K562 (cell line): ENCODE results near the gene MAP3K7CL. TPM values are rescaled to one million over a fixed set of nuclear protein-coding genes. Genes with fewer than 3 reads are reported as not detected.

ENCODE experiments used
- ATAC-seq: fragments of 200-7000 bp; cut with Tn5 transposase; 3 replicates; pipeline ENCODE4 v1.9.1; 2020; ENCODE audit warnings: moderate library complexity
- BruUV-seq: library from RNA; stranded (reverse); fragments of 400-500 nt; replicated peaks from 2 replicates; lab custom pipeline; 2021; lab: Mats Ljungman, UMichigan
- CTCF ChIA-PET: fragments of 300-600 bp; formaldehyde crosslinking; extraction: SDS; loops from one replicate; lab custom pipeline; 2021; ENCODE audit warnings: low intra/inter-chr PET ratio; lab: Yijun Ruan, JAX
- POLR2A ChIA-PET: fragments of 300-600, 350-650 bp; sonication (Branson Sonifier 250); formaldehyde crosslinking; extraction: SDS; loops from one replicate; lab custom pipeline; 2021; ENCODE audit warnings: antibody characterized with exemption, inconsistent platforms; lab: Yijun Ruan, JAX
- DNase-seq, 4 experiments: peaks; one replicate each; pipeline versions ENCODE4 v3.0.0 to v3.0.0-alpha.2; 2011 to 2018; ENCODE audit warnings: low spot score in 3 of 4, mixed read lengths in 3 of 4; ENCODE audit errors: extremely low read depth in 1 of 4
- FAIRE-seq: peaks from 2 replicates; lab custom pipeline; 2011; peaks lifted over from hg19 to GRCh38; lab: Jason Lieb, UNC
- H2AFZ ChIP-seq: 2 replicates; pipeline ENCODE4 v1.6.0; 2011; ENCODE audit warnings: low read depth, low read length, control low read depth, inconsistent platforms
- H3K27ac ChIP-seq: fragments of 200-600 bp; 3 replicates; pipeline ENCODE4 v1.8.0; 2011; ENCODE audit warnings: low read depth, mild to moderate bottlenecking, control low read depth, inconsistent platforms, low read length, moderate library complexity, mixed read lengths; ENCODE audit errors: extremely low read depth
- H3K27me3 ChIP-seq, 2 experiments: fragments of 300-600 bp in 1 of 2; 2 replicates in 1 of 2; 3 replicates in 1 of 2; pipeline versions ENCODE4 v1.6.0 to v1.8.0; 2011; ENCODE audit warnings: inconsistent platforms in 2 of 2, low read length in 2 of 2, mild to moderate bottlenecking in 1 of 2, mixed read lengths in 1 of 2, moderate library complexity in 1 of 2; ENCODE audit not compliant: control insufficient read depth in 2 of 2, insufficient read depth in 2 of 2
- H3K36me3 ChIP-seq: fragments of 300-600 bp; 3 replicates; pipeline ENCODE4 v1.8.0; 2011; ENCODE audit warnings: mild to moderate bottlenecking, low read length, inconsistent platforms; ENCODE audit not compliant: control insufficient read depth, insufficient read depth
- H3K4me1 ChIP-seq, 2 experiments: fragments of 200-600 bp in 1 of 2; replicated peaks in 1 of 2; 2 replicates in 1 of 2; 3 replicates in 1 of 2; pipeline versions ENCODE4 v1.5.1 to v1.8.0; 2011; ENCODE audit warnings: inconsistent platforms in 2 of 2, low read length in 2 of 2, mild to moderate bottlenecking in 1 of 2, mixed read lengths in 1 of 2, moderate library complexity in 1 of 2; ENCODE audit not compliant: control insufficient read depth in 2 of 2, insufficient read depth in 2 of 2
- H3K4me2 ChIP-seq: 2 replicates; pipeline ENCODE4 v1.6.1; 2011; ENCODE audit warnings: low read length, control low read depth, inconsistent platforms, mixed read lengths; ENCODE audit not compliant: insufficient read depth
- H3K4me3 ChIP-seq: fragments of 200-600 bp; sonication (generic), shearing (Covaris generic); 2 replicates; pipeline ENCODE4 v1.5.1; 2016; ENCODE audit warnings: control low read depth, inconsistent platforms
- H3K79me2 ChIP-seq: fragments of 200-600 bp; 3 replicates; pipeline ENCODE4 v1.8.0; 2011; ENCODE audit warnings: low read length, inconsistent platforms; ENCODE audit not compliant: control insufficient read depth, insufficient read depth
- H3K9ac ChIP-seq, 2 experiments: 2 replicates each; pipeline versions ENCODE4 v1.6.0 to v1.6.1; 2011; ENCODE audit warnings: low read depth in 2 of 2, low read length in 2 of 2, control low read depth in 1 of 2, inconsistent platforms in 1 of 2, mild to moderate bottlenecking in 1 of 2, mixed read lengths in 1 of 2; ENCODE audit not compliant: insufficient read depth in 1 of 2
- H3K9me1 ChIP-seq: one replicate; pipeline ENCODE4 v1.6.0; 2011; ENCODE audit warnings: inconsistent platforms, mild to moderate bottlenecking, low read length, moderate library complexity; ENCODE audit not compliant: control insufficient read depth, insufficient read depth
- H3K9me3 ChIP-seq: replicated peaks from 2 replicates; pipeline ENCODE4 v1.5.1; 2011; ENCODE audit warnings: low read depth, low read length, inconsistent platforms; ENCODE audit not compliant: control insufficient read depth, insufficient read depth
- H4K20me1 ChIP-seq: replicated peaks from 2 replicates; pipeline ENCODE4 v1.6.1; 2011; ENCODE audit warnings: low read length, inconsistent platforms, mixed read lengths; ENCODE audit not compliant: control insufficient read depth, insufficient read depth
- BACH1 ChIP-seq: fragments of 200-800 bp; sonication (Bioruptor generic); IDR thresholded peaks from 2 replicates; pipeline ENCODE4 v1.6.1; 2016; ENCODE audit warnings: missing genetic modification characterization, missing compliant biosample characterization
- CBX8 ChIP-seq: fragments of 200-600 bp; sonication (generic); IDR thresholded peaks from 2 replicates; pipeline ENCODE4 v1.6.1; 2012; ENCODE audit warnings: borderline replicate concordance, mixed run types, low read depth, mild to moderate bottlenecking, moderate library complexity, mixed read lengths, low read length, control low read depth, inconsistent platforms; ENCODE audit not compliant: poor library complexity, severe bottlenecking; ENCODE audit errors: extremely low read depth
- MTF1 ChIP-seq: fragments of 250-450 bp; sonication (Bioruptor Pico); IDR thresholded peaks from 2 replicates; pipeline ENCODE4 v1.9.0; 2021; ENCODE audit warnings: moderate library complexity, mild to moderate bottlenecking, inconsistent platforms, borderline replicate concordance
- NR2C2 ChIP-seq, 2 experiments: fragments of 200-800 bp in 1 of 2; sonication (Bioruptor generic) in 1 of 2; sonication (generic) in 1 of 2; formaldehyde crosslinking in 1 of 2; IDR thresholded peaks; 2 replicates each; pipeline versions ENCODE4 v1.6.1 to v1.8.0; 2016 to 2022; ENCODE audit warnings: mild to moderate bottlenecking in 1 of 2, missing compliant biosample characterization in 1 of 2, missing genetic modification characterization in 1 of 2, missing genetic modification reagents in 1 of 2
- RBBP5 ChIP-seq: fragments of 200-600 bp; sonication (generic); IDR thresholded peaks from 2 replicates; pipeline ENCODE4 v1.6.1; 2012; ENCODE audit warnings: borderline replicate concordance, mild to moderate bottlenecking, low read length, control low read depth, inconsistent platforms; ENCODE audit not compliant: insufficient read depth, poor library complexity, severe bottlenecking
- RBM17 ChIP-seq: fragments of 200-400 bp; formaldehyde crosslinking; IDR thresholded peaks from 2 replicates; pipeline ENCODE4 v1.6.1; 2017; ENCODE audit warnings: low read depth, mild to moderate bottlenecking, low read length, borderline replicate concordance
- RFX7 ChIP-seq: fragments of 250-450 bp; sonication (Bioruptor Pico); IDR thresholded peaks from 2 replicates; pipeline ENCODE4 v1.5.1; 2021; ENCODE audit warnings: mild to moderate bottlenecking
- TOE1 ChIP-seq, 2 experiments: fragments of 450-650 bp in 1 of 2; sonication (generic) in 1 of 2; formaldehyde crosslinking in 1 of 2; IDR thresholded peaks; 2 replicates each; pipeline versions ENCODE4 v1.7.1 to v1.8.0; 2016 to 2022; ENCODE audit warnings: borderline replicate concordance in 2 of 2, mild to moderate bottlenecking in 2 of 2, antibody characterized with exemption in 1 of 2, inconsistent platforms in 1 of 2, low read depth in 1 of 2, missing genetic modification reagents in 1 of 2, moderate library complexity in 1 of 2
- WGBS: fragments of 100-300 bp; shearing (Covaris generic); methylation state at CpG from one replicate; pipeline ENCODE4 v1.1.6; 2016; ENCODE audit warnings: low coverage, mixed read lengths; ENCODE audit not compliant: insufficient coverage; ENCODE audit errors: missing lambda C conversion rate; 5-methylcytosine and 5-hydroxymethylcytosine counted together
- in situ Hi-C: fragments of 300-500 bp; cut with MboI; formaldehyde crosslinking; loops from 4 replicates; pipeline ENCODE4 v1.15.0; 2018; ENCODE audit warnings: inconsistent platforms, mixed read lengths
- intact Hi-C: fragments of 100-400 bp; cut with micrococcal nuclease; formaldehyde crosslinking; loops from 2 replicates; pipeline ENCODE4 v1.14.2; 2022
- polyA plus RNA-seq, 8 experiments: library from polyadenylated mRNA; depleted of rRNA in 4 of 8; stranded (reverse) in 5 of 8; unstranded in 3 of 8; fragments of >200 nt; fragmentation: Nextera tagmentation in 2 of 8; fragmentation: Illumina TruSeq in 1 of 8; extraction: Ambion mirVana in 2 of 8; extraction: Trizol in 1 of 8; gene quantifications; 2 replicates each; pipeline versions ENCODE4 v1.2.1 to v1.2.3, GENCODE V29; 2011 to 2014; ENCODE audit warnings: inconsistent platforms in 1 of 8, missing spikeins in 1 of 8
- total RNA-seq, 7 experiments: library from RNA; depleted of rRNA in 6 of 7; stranded (reverse); fragments of >200 nt in 6 of 7; fragmentation: Illumina TruSeq in 2 of 7; extraction: Trizol in 2 of 7; gene quantifications; 2 replicates each; pipeline versions ENCODE4 v1.2.1 to v1.2.3, GENCODE V29; 2011 to 2021; ENCODE audit warnings: low replicate concordance in 1 of 7
- TF ChIP-seq, protein P1 (sequence below), 2 experiments: fragments of 450-650 bp in 1 of 2; IDR thresholded peaks; 2 replicates each; pipeline ENCODE4 v1.6.1; 2011 to 2017; ENCODE audit warnings: low read depth in 2 of 2, antibody characterized with exemption in 1 of 2, borderline replicate concordance in 1 of 2, low read length in 1 of 2, mild to moderate bottlenecking in 1 of 2, mixed read lengths in 1 of 2; ENCODE audit not compliant: control insufficient read depth in 1 of 2
- TF ChIP-seq, protein P2 (sequence below), 3 experiments: IDR thresholded peaks in 2 of 3; conservative IDR thresholded peaks in 1 of 3; 2 replicates each; pipeline ENCODE4 v1.5.1; 2011 to 2012; ENCODE audit warnings: low read length in 3 of 3, mild to moderate bottlenecking in 3 of 3, control low read depth in 2 of 3, improper control_type of control experiment in 1 of 3, inconsistent platforms in 1 of 3, low read depth in 1 of 3, mixed read lengths in 1 of 3, moderate library complexity in 1 of 3; ENCODE audit not compliant: insufficient read depth in 2 of 3
- TF ChIP-seq, protein P3 (sequence below): sonication (generic); IDR thresholded peaks from 2 replicates; pipeline ENCODE4 v1.6.1; 2016

MAP3K7CL gene
- total and polyA plus RNA-seq, 9 of the 15 experiments (the other 6 are each of a cell fraction or from before 2014, with no cell fraction given), result 0.13 to 0.15 (median 0.14) TPM; not detected in 6

DNA sequence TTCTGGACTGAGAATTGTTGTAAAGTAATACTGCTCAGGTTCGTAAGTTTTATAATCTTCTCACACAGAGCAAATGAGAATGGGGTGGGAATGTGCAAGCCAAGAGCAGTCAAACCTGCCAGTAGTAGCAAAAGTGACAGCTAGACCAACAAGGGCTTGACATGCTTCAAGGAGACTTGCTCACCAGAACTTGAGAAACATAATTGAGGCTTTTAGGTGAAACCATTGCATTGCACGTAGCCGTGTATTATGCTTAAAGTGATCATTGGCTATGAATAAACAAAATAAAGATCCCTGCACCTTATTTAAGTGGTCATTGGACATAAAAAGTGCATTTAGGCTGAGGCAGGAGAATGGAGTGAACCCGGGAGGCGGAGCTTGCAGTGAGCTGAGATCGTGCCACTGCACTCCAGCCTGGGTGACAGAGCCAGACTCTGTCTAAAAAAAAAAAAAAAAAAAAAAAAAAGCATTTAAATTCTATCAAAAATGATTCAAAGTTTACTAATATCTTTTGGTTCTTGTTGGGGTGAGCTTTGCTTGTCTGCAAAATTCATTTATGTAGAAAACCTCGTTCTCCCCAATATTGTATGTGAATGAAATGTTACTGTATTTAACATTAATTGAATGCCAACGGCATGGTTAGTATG is 45.2 kb upstream of the MAP3K7CL start:
- Histone ChIP-seq H3K9ac (no peak overlapping the region), H3K9me1 (no peaks in the 10 kb centered on the region), H3K36me3 (no peaks in the 10 kb centered on the region), H2AFZ (0 out of 2 replicates have a peak overlapping the region, but pooled peaks have one; percentile 36), H3K9me3 (no peaks in the 10 kb centered on the region), H3K27me3 (peaks cover 4 to 10% of the 10 kb centered on the region in 2 experiments; a peak in 4 of 5 replicates), H3K4me2 (no peak overlapping the region), H3K4me1 (peaks cover 0 to 3% of the 10 kb centered on the region in 2 experiments; a peak in 2 of 5 replicates), H3K27ac (no peak overlapping the region), H4K20me1 (no peaks in the 10 kb centered on the region), H3K79me2 (no peaks in the 10 kb centered on the region), H3K4me3 (no peak overlapping the region)
- 6% methylated on average over 8 of the region's 8 CpGs for WGBS
- intact Hi-C loops (loop anchor here (5.0 kb wide), 1 partner anchor 392 kb away; no protein-coding TSS in a partner anchor), in situ Hi-C loops (loop anchor here (5.0 kb wide), 1 partner anchor 287 kb away; no protein-coding TSS in a partner anchor)
- peak; percentile 20; the same call in 1 of the 3 replicates for ATAC-seq
- ChIA-PET CTCF (interaction anchor here (0.6 kb wide), 1 partner anchor 77 kb away, joined by 3 read pairs; no protein-coding TSS in a partner anchor), POLR2A (interaction anchor here (0.8 to 1.0 kb wide), 3 partner anchors 11 to 288 kb away, joined by 3 to 6 read pairs (median 3); no protein-coding TSS in a partner anchor)
- peak; percentile 32 for FAIRE-seq
- no TSS peak for BruUV-seq
- no peak for DNase-seq
- TF ChIP-seq BACH1 (tag), result no peak
- TF ChIP-seq, protein P1, sequence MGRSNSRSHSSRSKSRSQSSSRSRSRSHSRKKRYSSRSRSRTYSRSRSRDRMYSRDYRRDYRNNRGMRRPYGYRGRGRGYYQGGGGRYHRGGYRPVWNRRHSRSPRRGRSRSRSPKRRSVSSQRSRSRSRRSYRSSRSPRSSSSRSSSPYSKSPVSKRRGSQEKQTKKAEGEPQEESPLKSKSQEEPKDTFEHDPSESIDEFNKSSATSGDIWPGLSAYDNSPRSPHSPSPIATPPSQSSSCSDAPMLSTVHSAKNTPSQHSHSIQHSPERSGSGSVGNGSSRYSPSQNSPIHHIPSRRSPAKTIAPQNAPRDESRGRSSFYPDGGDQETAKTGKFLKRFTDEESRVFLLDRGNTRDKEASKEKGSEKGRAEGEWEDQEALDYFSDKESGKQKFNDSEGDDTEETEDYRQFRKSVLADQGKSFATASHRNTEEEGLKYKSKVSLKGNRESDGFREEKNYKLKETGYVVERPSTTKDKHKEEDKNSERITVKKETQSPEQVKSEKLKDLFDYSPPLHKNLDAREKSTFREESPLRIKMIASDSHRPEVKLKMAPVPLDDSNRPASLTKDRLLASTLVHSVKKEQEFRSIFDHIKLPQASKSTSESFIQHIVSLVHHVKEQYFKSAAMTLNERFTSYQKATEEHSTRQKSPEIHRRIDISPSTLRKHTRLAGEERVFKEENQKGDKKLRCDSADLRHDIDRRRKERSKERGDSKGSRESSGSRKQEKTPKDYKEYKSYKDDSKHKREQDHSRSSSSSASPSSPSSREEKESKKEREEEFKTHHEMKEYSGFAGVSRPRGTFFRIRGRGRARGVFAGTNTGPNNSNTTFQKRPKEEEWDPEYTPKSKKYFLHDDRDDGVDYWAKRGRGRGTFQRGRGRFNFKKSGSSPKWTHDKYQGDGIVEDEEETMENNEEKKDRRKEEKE (IDR thresholded peaks at IDR 0.05; ENCODE audit: borderline replicate concordance in 1 of 2, control insufficient read depth in 1 of 2, low read depth in 2 of 2, low read length in 1 of 2), result no peak
- TF ChIP-seq RFX7 (CRISPR knock-in tag), result no peak
- no peak for TF ChIP-seq RBBP5
- no peak for TF ChIP-seq NR2C2 (CRISPR knock-in tag; IDR thresholded peaks at IDR 0.05)
- no peak for TF ChIP-seq NR2C2 (tag; IDR thresholded peaks at IDR 0.05)
- TF ChIP-seq CBX8, result peak; percentile 45
- no peak for TF ChIP-seq TOE1 (IDR thresholded peaks at IDR 0.05; ENCODE audit: borderline replicate concordance)
- no peak for TF ChIP-seq TOE1 (CRISPR knock-in tag; IDR thresholded peaks at IDR 0.05; ENCODE audit: borderline replicate concordance, low read depth)
- TF ChIP-seq, protein P2, sequence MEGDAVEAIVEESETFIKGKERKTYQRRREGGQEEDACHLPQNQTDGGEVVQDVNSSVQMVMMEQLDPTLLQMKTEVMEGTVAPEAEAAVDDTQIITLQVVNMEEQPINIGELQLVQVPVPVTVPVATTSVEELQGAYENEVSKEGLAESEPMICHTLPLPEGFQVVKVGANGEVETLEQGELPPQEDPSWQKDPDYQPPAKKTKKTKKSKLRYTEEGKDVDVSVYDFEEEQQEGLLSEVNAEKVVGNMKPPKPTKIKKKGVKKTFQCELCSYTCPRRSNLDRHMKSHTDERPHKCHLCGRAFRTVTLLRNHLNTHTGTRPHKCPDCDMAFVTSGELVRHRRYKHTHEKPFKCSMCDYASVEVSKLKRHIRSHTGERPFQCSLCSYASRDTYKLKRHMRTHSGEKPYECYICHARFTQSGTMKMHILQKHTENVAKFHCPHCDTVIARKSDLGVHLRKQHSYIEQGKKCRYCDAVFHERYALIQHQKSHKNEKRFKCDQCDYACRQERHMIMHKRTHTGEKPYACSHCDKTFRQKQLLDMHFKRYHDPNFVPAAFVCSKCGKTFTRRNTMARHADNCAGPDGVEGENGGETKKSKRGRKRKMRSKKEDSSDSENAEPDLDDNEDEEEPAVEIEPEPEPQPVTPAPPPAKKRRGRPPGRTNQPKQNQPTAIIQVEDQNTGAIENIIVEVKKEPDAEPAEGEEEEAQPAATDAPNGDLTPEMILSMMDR (IDR thresholded peaks at IDR 0.05 in 2 of 3, conservative IDR thresholded peaks at IDR 0.05 in 1 of 3; ENCODE audit: insufficient read depth in 2 of 3, low read depth in 1 of 3, low read length in 3 of 3), result no peak
- no peak for TF ChIP-seq RBM17
- TF ChIP-seq MTF1 (CRISPR knock-in tag), result no peak
- TF ChIP-seq, protein P3, sequence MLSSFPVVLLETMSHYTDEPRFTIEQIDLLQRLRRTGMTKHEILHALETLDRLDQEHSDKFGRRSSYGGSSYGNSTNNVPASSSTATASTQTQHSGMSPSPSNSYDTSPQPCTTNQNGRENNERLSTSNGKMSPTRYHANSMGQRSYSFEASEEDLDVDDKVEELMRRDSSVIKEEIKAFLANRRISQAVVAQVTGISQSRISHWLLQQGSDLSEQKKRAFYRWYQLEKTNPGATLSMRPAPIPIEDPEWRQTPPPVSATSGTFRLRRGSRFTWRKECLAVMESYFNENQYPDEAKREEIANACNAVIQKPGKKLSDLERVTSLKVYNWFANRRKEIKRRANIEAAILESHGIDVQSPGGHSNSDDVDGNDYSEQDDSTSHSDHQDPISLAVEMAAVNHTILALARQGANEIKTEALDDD, result no peak
